ENCODE results near the gene EIF3D. TPM values are rescaled to one million over a fixed set of nuclear protein-coding genes. Genes with fewer than 3 reads are reported as not detected.

The EIF3D gene
- total RNA-seq, 2 experiments from 2014 or later = 189 to 194 TPM

DNA sequence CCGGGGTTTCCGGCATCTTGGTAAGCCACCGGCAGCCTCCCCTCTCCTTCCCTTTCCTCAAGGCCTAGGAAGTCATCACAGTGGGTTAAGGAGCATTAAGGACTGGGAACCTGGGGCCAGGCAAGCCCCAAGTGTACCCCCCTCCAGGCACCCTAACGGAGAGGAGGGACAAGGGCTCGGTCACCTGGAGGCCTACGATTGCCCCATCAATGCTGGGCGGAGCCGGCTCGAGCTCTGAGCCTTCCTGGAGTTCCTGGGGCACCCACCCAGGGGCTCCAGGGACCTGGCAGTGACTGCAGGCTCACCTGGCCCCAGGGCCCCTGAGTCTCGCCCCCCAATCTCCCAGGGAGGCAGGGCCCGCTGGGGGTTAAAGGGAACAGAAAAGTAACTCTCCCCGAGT, 34.5 kb upstream of the EIF3D start:
- Mint-ChIP-seq H3K9me3 (no peaks in the 10 kb centered on the region), H3K27ac (no peak overlapping the region), H3K4me1 (no peaks in the 10 kb centered on the region), H3K27me3 (peaks cover 11% of the 10 kb centered on the region), H3K36me3 (ENCODE audit: low read depth) (no peaks in the 10 kb centered on the region), H3K4me3 (no peak overlapping the region)
- ChIA-PET POLR2A (no interaction called here), CTCF (interaction anchor here (0.8 kb wide), 1 partner anchor 9 kb away, joined by 3 read pairs; no protein-coding TSS in a partner anchor)
- no peak for DNase-seq

- peaks cover 11% of the 10 kb centered on the region for H3K27me3 Mint-ChIP-seq
- no peaks in the 10 kb centered on the region for H3K36me3 Mint-ChIP-seq (ENCODE audit: low read depth)
- DNase-seq = no peak
- POLR2A ChIA-PET = no interaction called here
- H3K27ac Mint-ChIP-seq = no peak overlapping the region
- H3K9me3 Mint-ChIP-seq = no peaks in the 10 kb centered on the region
- H3K4me1 Mint-ChIP-seq = no peaks in the 10 kb centered on the region
- CTCF ChIA-PET = interaction anchor here (0.8 kb wide), 1 partner anchor 9 kb away, joined by 3 read pairs; no protein-coding TSS in a partner anchor
- no peak overlapping the region for H3K4me3 Mint-ChIP-seq
Measured at GRCh38 chr22:36563001-36563400, 34.0 kb upstream of the EIF3D start.

DNA sequence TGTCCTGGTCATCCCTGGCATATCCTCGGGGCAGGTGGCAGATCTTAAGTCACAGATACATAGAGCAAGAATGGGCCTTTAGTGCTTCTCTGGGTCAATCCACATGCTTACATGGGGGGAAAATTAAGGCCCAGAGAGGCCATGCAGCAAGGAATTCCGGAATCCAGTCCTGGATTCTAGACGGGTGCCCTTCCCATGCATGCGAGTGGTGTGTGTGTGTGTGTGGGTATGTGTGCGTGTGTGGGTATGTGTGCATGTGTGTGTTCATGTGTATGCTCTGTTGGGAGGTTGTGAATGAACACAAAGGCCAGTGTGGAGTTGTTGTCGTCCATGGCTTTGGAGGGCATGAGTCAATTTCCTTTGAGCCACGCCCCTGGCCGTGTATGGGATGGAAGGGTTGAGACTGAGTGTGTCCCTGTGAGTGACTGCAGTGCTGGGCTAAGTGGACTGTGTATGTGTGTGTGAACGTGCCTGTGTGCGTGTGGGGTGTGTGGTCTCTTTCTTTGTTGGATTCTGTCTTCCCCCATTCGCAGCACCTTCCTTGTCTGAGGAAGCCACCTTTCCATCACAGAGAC, 33.4 kb upstream of the EIF3D start:
- no peak overlapping the region for H3K27ac Mint-ChIP-seq
- DNase-seq = no peak
- H3K36me3 Mint-ChIP-seq (ENCODE audit: low read depth) = no peaks in the 10 kb centered on the region
- H3K4me1 Mint-ChIP-seq = no peaks in the 10 kb centered on the region
- ChIA-PET CTCF (no interaction called here), POLR2A (no interaction called here)
- H3K27me3 Mint-ChIP-seq = peaks cover 11% of the 10 kb centered on the region
- no peaks in the 10 kb centered on the region for H3K9me3 Mint-ChIP-seq
- no peak overlapping the region for H3K4me3 Mint-ChIP-seq

- ChIA-PET CTCF (interaction anchor here (0.5 kb wide), 1 partner anchor 84 kb away, joined by 3 read pairs; no protein-coding TSS in a partner anchor), POLR2A (no interaction called here)
- Mint-ChIP-seq H3K27ac (no peak overlapping the region), H3K9me3 (no peaks in the 10 kb centered on the region), H3K4me3 (no peak overlapping the region), H3K4me1 (no peaks in the 10 kb centered on the region), H3K27me3 (peaks cover 10% of the 10 kb centered on the region), H3K36me3 (ENCODE audit: low read depth) (no peaks in the 10 kb centered on the region)
- no peak for DNase-seq
Measured at GRCh38 chr22:36561291-36561811, 32.4 kb upstream of the EIF3D start.

DNA sequence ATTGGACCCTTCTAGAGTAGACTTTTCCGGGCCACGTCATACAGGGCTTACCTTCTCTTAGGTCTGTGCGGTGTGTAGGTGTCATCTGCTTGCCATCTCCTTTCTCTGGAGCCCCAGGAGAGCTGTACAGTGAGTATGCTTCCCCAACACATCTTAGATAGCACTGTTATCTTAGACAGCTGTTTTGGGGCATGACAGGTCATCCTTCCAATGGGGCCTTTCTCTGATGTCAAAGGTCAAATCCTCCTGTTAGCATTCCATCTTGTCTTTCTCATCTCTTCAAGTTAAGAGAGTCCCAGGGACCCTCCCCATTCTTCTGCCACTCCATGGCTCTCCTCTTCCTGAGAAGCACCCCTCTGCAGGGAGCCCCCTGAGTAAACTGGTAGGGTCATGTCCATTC, 31.0 kb upstream of the EIF3D start:
- Mint-ChIP-seq H3K36me3 (ENCODE audit: low read depth) (no peaks in the 10 kb centered on the region), H3K4me1 (no peaks in the 10 kb centered on the region), H3K27me3 (peaks cover 4% of the 10 kb centered on the region), H3K27ac (no peak overlapping the region), H3K4me3 (no peak overlapping the region), H3K9me3 (no peaks in the 10 kb centered on the region)
- no peak for DNase-seq
- POLR2A ChIA-PET = no interaction called here
- CTCF ChIA-PET = no interaction called here

GRCh38 chr22:36554098-36554497, 25.1 kb upstream of the EIF3D start:
- Mint-ChIP-seq H3K27me3 (peaks cover 22% of the 10 kb centered on the region), H3K36me3 (ENCODE audit: low read depth) (no peaks in the 10 kb centered on the region), H3K4me3 (no peak overlapping the region), H3K9me3 (no peaks in the 10 kb centered on the region), H3K4me1 (peaks cover 4% of the 10 kb centered on the region), H3K27ac (no peak overlapping the region)
- ChIA-PET CTCF (interaction anchor here (0.5 to 1.1 kb wide), 3 partner anchors 118 to 211 kb away, joined by 3 to 4 read pairs (median 3); no protein-coding TSS in a partner anchor), POLR2A (no interaction called here)
- no peak for DNase-seq

GRCh38 chr22:36552289-36552688, 23.3 kb upstream of the EIF3D start:
- ChIA-PET POLR2A (interaction anchor here (0.6 kb wide), 1 partner anchor 232 kb away, joined by 3 read pairs; no protein-coding TSS in a partner anchor), CTCF (interaction anchor here (0.6 to 1.3 kb wide), 5 partner anchors 8 to 425 kb away, joined by 3 to 4 read pairs (median 3); no protein-coding TSS in a partner anchor)
- Mint-ChIP-seq H3K4me1 (peaks cover 8% of the 10 kb centered on the region), H3K9me3 (no peaks in the 10 kb centered on the region), H3K27me3 (peaks cover 23% of the 10 kb centered on the region), H3K4me3 (no peak overlapping the region), H3K27ac (no peak overlapping the region), H3K36me3 (ENCODE audit: low read depth) (no peaks in the 10 kb centered on the region)
- DNase-seq = no peak

DNA sequence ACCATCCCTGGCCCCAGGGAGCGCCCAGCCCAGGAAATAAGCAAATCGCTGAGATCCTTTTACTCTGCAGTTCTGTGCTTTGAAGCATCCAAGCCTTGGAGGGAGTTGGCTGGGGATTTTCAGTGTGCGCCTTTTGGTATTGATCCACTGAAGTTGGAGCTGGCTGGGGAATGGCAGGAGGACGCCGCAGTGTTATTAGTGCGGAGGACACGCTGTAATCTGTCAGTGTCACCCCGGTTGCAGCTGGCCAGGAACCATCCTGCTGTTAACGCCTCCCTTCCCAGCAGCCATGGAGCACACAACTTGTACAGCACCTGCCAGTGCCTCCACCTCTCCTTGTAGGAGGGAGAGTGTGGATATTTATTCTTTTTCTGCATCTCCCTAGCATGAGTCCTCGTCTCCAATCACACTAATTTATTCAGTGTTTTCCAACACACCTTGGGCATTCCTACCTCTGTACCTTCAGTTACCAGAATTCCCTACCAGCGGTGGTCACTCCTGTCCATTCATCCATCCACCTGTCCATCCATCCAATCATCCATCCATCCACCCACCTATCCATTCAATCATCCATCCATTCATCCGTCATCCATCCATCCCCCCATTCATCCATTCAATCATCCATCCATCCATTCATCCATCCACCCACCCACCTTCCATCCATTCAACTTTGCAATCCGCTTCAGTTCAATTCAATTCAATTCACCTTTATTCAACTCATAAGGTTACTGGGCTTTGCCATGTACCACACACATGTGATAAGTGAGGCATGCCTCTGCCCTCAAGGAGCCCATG, 21.9 kb upstream of the EIF3D start:
- CTCF ChIA-PET = no interaction called here
- H3K27me3 Mint-ChIP-seq = peaks cover 24% of the 10 kb centered on the region

DNA sequence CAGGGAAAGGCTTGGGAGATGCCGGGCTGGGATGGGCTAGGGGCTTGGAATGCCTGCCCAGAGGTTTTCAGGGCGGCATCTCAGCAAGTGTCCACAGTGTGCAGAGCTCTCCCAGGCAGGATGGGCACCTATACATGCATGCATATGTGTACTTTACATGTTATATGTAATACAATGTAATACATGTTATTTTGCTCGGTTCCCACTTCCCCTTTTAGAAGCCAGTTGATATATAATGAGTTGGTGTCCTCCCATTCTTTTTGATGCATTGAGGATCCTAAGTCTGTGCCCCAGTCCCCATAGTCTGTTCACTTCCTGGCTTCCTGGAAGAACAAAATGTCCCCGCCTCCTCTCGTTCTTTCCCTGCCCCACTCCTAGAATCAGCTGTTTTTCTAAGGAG, 20.1 kb upstream of the EIF3D start:
- H3K27me3 Mint-ChIP-seq = peaks cover 23% of the 10 kb centered on the region

More for the DNA sequence above, 21.9 kb upstream of the EIF3D start:
- peaks cover 11% of the 10 kb centered on the region for H3K4me1 Mint-ChIP-seq
- H3K4me3 Mint-ChIP-seq = no peak overlapping the region
- H3K9me3 Mint-ChIP-seq = no peaks in the 10 kb centered on the region
- H3K27ac Mint-ChIP-seq = no peak overlapping the region
- H3K36me3 Mint-ChIP-seq (ENCODE audit: low read depth) = no peaks in the 10 kb centered on the region
- POLR2A ChIA-PET = no interaction called here
- no peak for DNase-seq

GRCh38 chr22:36548606-36549005, 19.6 kb upstream of the EIF3D start:
- Mint-ChIP-seq H3K4me1 (peaks cover 25% of the 10 kb centered on the region), H3K36me3 (ENCODE audit: low read depth) (no peaks in the 10 kb centered on the region), H3K27ac (no peak overlapping the region), H3K27me3 (peaks cover 21% of the 10 kb centered on the region), H3K4me3 (no peak overlapping the region), H3K9me3 (no peaks in the 10 kb centered on the region)
- ChIA-PET POLR2A (no interaction called here), CTCF (interaction anchor here (1.0 kb wide), 1 partner anchor 308 kb away, joined by 3 read pairs; no protein-coding TSS in a partner anchor)
- no peak for DNase-seq

More for the DNA sequence above, 20.1 kb upstream of the EIF3D start:
- no peak for DNase-seq
- Mint-ChIP-seq H3K4me1 (peaks cover 24% of the 10 kb centered on the region), H3K36me3 (ENCODE audit: low read depth) (no peaks in the 10 kb centered on the region), H3K9me3 (no peaks in the 10 kb centered on the region), H3K4me3 (no peak overlapping the region), H3K27ac (no peak overlapping the region)
- POLR2A ChIA-PET = no interaction called here
- CTCF ChIA-PET = interaction anchor here (1.0 kb wide), 1 partner anchor 307 kb away, joined by 3 read pairs; no protein-coding TSS in a partner anchor

GRCh38 chr22:36546932-36547331, 18.0 kb upstream of the EIF3D start:
- H3K36me3 Mint-ChIP-seq (ENCODE audit: low read depth) = no peaks in the 10 kb centered on the region
- no peak overlapping the region for H3K4me3 Mint-ChIP-seq
- H3K9me3 Mint-ChIP-seq = no peaks in the 10 kb centered on the region
- DNase-seq = no peak
- ChIA-PET POLR2A (no interaction called here), CTCF (interaction anchor here (0.8 to 2.4 kb wide), 4 partner anchors 229 to 309 kb away, joined by 3 to 7 read pairs (median 5); partner anchors contain the start of gene IFT27)
- H3K4me1 Mint-ChIP-seq = peaks cover 37% of the 10 kb centered on the region
- H3K27me3 Mint-ChIP-seq = peaks cover 18% of the 10 kb centered on the region
- H3K27ac Mint-ChIP-seq = no peak overlapping the region

DNA sequence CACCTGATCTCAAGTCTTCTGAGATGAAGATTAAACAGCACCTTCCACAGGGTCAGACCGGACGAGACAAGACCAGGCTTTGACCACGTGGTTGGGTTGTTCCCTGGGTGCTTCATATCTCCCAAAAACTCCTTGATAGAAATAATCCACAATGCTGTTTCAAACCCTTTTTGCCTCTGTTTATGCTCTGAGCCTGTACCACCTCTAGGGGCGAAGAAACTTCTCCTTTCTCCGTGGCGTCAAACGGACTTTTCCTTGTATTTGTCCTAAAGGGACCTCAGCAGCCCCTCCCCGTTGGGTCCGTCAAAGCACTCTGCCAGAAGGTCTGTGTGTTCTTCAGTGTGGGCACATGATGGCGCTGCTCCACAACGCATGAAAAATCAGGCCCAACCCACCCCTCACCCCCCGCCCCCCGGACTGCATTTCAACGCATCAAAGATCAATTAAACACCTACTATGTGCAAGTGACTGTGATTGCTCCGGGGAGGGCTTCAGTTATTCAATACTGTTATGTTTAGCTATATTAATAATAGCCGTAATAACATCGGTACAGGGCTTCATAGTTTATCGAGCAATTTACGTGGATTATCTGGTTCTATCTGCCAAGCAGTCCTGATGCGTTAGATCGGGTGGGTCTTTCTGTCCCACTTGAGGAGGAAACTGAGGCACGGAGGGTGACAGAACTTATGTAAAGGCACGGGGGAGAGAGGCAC, 17.3 kb upstream of the EIF3D start:
- ChIA-PET POLR2A (no interaction called here), CTCF (interaction anchor here (1.1 to 2.4 kb wide), 3 partner anchors 236 to 431 kb away, joined by 3 to 7 read pairs (median 3); no protein-coding TSS in a partner anchor)
- Mint-ChIP-seq H3K27me3 (peaks cover 11% of the 10 kb centered on the region), H3K9me3 (no peaks in the 10 kb centered on the region), H3K4me3 (no peak overlapping the region), H3K27ac (no peak overlapping the region), H3K4me1 (peaks cover 41% of the 10 kb centered on the region), H3K36me3 (ENCODE audit: low read depth) (no peaks in the 10 kb centered on the region)
- peak; percentile 43 for DNase-seq
